GM23248 (cell line): ENCODE data around the gene CARTPT.

Experiments used
- EZH2 ChIP-seq: fragments of 200-600 bp; sonication (generic); IDR thresholded peaks from 2 replicates; pipeline ENCODE4 v1.6.1; 2018; ENCODE audit warnings: antibody characterized with exemption, mild to moderate bottlenecking; ENCODE audit not compliant: insufficient read depth, poor library complexity, severe bottlenecking
- EZH2phosphoT487 ChIP-seq: fragments of 200-600 bp; sonication (generic); IDR thresholded peaks from 2 replicates; pipeline ENCODE4 v1.6.1; 2018; ENCODE audit warnings: antibody characterized with exemption, moderate library complexity, mild to moderate bottlenecking, low read depth; ENCODE audit not compliant: insufficient read depth

- TF ChIP-seq EZH2phosphoT487 = no peak
- no peak for TF ChIP-seq EZH2
These were observed 21.1 kb downstream of the CARTPT start for GRCh38 chr5:71740015-71740753.
